GM20000 (cell line): ENCODE results near the gene POU2F3.

Experiments
- DNase-seq: peaks from one replicate; pipeline ENCODE4 v3.0.0; 2012; ENCODE audit warnings: low spot score
- CTCF ChIP-seq: IDR thresholded peaks from 2 replicates; pipeline ENCODE4 v1.5.1; 2012; ENCODE audit warnings: mild to moderate bottlenecking, control low read depth; ENCODE audit errors: extremely low read depth, missing control alignments

The POU2F3 gene

GRCh38 chr11:120288021-120288420, 48.1 kb downstream of the POU2F3 start:
- no peak for DNase-seq
- no peak for TF ChIP-seq CTCF

- TF ChIP-seq CTCF = no peak
- DNase-seq = no peak
Measured at GRCh38 chr11:120289426-120289825, 49.5 kb downstream of the POU2F3 start.

- TF ChIP-seq CTCF = no peak
- DNase-seq = no peak
Measured at GRCh38 chr11:120290956-120291355, 51.0 kb downstream of the POU2F3 start.

- DNase-seq = no peak
- no peak for TF ChIP-seq CTCF
Measured at GRCh38 chr11:120293038-120293800, 53.3 kb downstream of the POU2F3 start.

- TF ChIP-seq CTCF = no peak
- DNase-seq = no peak
Measured at GRCh38 chr11:120294096-120294495, 54.2 kb downstream of the POU2F3 start.

GRCh38 chr11:120295099-120295498, 55.2 kb downstream of the POU2F3 start:
- DNase-seq = no peak
- TF ChIP-seq CTCF = no peak

GRCh38 chr11:120296554-120296953, 56.6 kb downstream of the POU2F3 start:
- TF ChIP-seq CTCF = no peak

More at GRCh38 chr11:120296554-120296953, 56.6 kb downstream of the POU2F3 start:
- DNase-seq = no peak
